CD14-positive monocyte (primary cell): ENCODE data around the gene DOCK1. TPM values are rescaled to one million over a fixed set of nuclear protein-coding genes. Genes with fewer than 3 reads are reported as not detected.
"Not testable (repeated sequence)": the region's sequence is repeated elsewhere in the genome, so short reads cannot be mapped to it uniquely, and the experiment has no call there.

Experiments
- DNase-seq, 3 donors: peaks; one replicate each; pipeline ENCODE4 v3.0.0-alpha.2; 2011 to 2022
- H2AFZ ChIP-seq: 2 replicates; pipeline ENCODE4 v1.6.0; 2012; ENCODE audit warnings: mild to moderate bottlenecking, low read depth, low read length, inconsistent platforms; ENCODE audit not compliant: insufficient read depth, poor library complexity, severe bottlenecking
- H3K27ac ChIP-seq, 2 donors: 1 replicate in 1 of 2; 2 replicates in 1 of 2; pipeline ENCODE4 v1.5.1; 2012 to 2013; ENCODE audit warnings: low read length in 2 of 2, control low read depth in 1 of 2, inconsistent platforms in 1 of 2, low read depth in 1 of 2, mild to moderate bottlenecking in 1 of 2
- H3K27me3 ChIP-seq, 2 donors: one replicate each; pipeline versions ENCODE4 v1.6.0 to v1.6.1; 2011 to 2013; ENCODE audit warnings: low read length in 2 of 2; ENCODE audit not compliant: control insufficient read depth in 2 of 2, insufficient read depth in 2 of 2
- H3K36me3 ChIP-seq, 2 donors: replicated peaks in 1 of 2; 1 replicate in 1 of 2; 2 replicates in 1 of 2; pipeline versions ENCODE4 v1.5.1 to v1.6.1; 2012 to 2013; ENCODE audit warnings: low read length in 2 of 2, control low read depth in 1 of 2, inconsistent platforms in 1 of 2, mild to moderate bottlenecking in 1 of 2; ENCODE audit not compliant: insufficient read depth in 2 of 2, control insufficient read depth in 1 of 2
- H3K4me1 ChIP-seq, 2 donors: 1 replicate in 1 of 2; 2 replicates in 1 of 2; pipeline versions ENCODE4 v1.5.1 to v1.6.1; 2012 to 2013; ENCODE audit warnings: low read length in 2 of 2, control low read depth in 1 of 2, inconsistent platforms in 1 of 2, mild to moderate bottlenecking in 1 of 2, moderate library complexity in 1 of 2; ENCODE audit not compliant: insufficient read depth in 2 of 2, control insufficient read depth in 1 of 2
- H3K4me2 ChIP-seq: replicated peaks from 2 replicates; pipeline ENCODE3; 2012; ENCODE audit warnings: low read length, moderate library complexity, mild to moderate bottlenecking; ENCODE audit not compliant: poor library complexity, severe bottlenecking; ENCODE audit errors: extremely low read depth
- H3K4me3 ChIP-seq, 3 experiments: fragments of 200-600 bp in 1 of 3; sonication (generic) in 1 of 3; replicated peaks in 1 of 3; 1 replicate in 2 of 3; 2 replicates in 1 of 3; pipeline ENCODE4 v1.5.1; 2011 to 2013; ENCODE audit warnings: low read length in 3 of 3, mild to moderate bottlenecking in 3 of 3, control low read depth in 2 of 3, low read depth in 2 of 3, inconsistent platforms in 1 of 3, moderate library complexity in 1 of 3
- H3K79me2 ChIP-seq: 2 replicates; pipeline ENCODE4 v1.6.0; 2012; ENCODE audit warnings: mild to moderate bottlenecking, control low read depth, inconsistent platforms, low read length, moderate library complexity; ENCODE audit not compliant: insufficient read depth
- H3K9ac ChIP-seq: 2 replicates; pipeline ENCODE4 v1.6.0; 2017; ENCODE audit warnings: low read length, mild to moderate bottlenecking; ENCODE audit not compliant: insufficient read depth, poor library complexity, severe bottlenecking
- H3K9me3 ChIP-seq, 2 donors: replicated peaks in 1 of 2; 1 replicate in 1 of 2; 2 replicates in 1 of 2; pipeline versions ENCODE4 v1.5.1 to v1.6.1; 2012 to 2013; ENCODE audit warnings: low read length in 2 of 2, control low read depth in 1 of 2; ENCODE audit not compliant: control insufficient read depth in 1 of 2, insufficient read depth in 1 of 2
- H4K20me1 ChIP-seq: 2 replicates; pipeline ENCODE4 v1.6.0; 2012; ENCODE audit warnings: mild to moderate bottlenecking, low read length, control low read depth, moderate library complexity; ENCODE audit not compliant: insufficient read depth
- H3K27ac Mint-ChIP-seq, 7 donors: one replicate each; pipeline ENCODE4 v1.8.0; 2020; ENCODE audit warnings: mild to moderate bottlenecking in 7 of 7, mixed read lengths in 7 of 7, moderate library complexity in 6 of 7, inconsistent platforms in 2 of 7
- H3K27me3 Mint-ChIP-seq, 3 donors: one replicate each; pipeline ENCODE4 v1.8.0; 2021 to 2022; ENCODE audit warnings: low read depth in 3 of 3, mild to moderate bottlenecking in 3 of 3, mixed read lengths in 3 of 3, moderate library complexity in 3 of 3, inconsistent platforms in 1 of 3
- H3K36me3 Mint-ChIP-seq, 2 donors: one replicate each; pipeline ENCODE4 v1.8.0; 2020; ENCODE audit warnings: mixed read lengths in 2 of 2, inconsistent platforms in 1 of 2, mild to moderate bottlenecking in 1 of 2
- H3K4me1 Mint-ChIP-seq: one replicate; pipeline ENCODE4 v1.8.0; 2020; ENCODE audit warnings: mild to moderate bottlenecking, mixed read lengths
- H3K4me3 Mint-ChIP-seq, 2 donors: one replicate each; pipeline ENCODE4 v1.8.0; 2020; ENCODE audit warnings: mild to moderate bottlenecking in 2 of 2, mixed read lengths in 2 of 2, moderate library complexity in 1 of 2
- H3K9me3 Mint-ChIP-seq, 7 donors: one replicate each; pipeline ENCODE4 v1.8.0; 2020 to 2022; ENCODE audit warnings: mixed read lengths in 7 of 7, mild to moderate bottlenecking in 6 of 7, moderate library complexity in 6 of 7, inconsistent platforms in 2 of 7
- CTCF ChIP-seq: fragments of 200-600 bp; IDR thresholded peaks from one replicate; pipeline ENCODE4 v1.8.0; 2022; ENCODE audit warnings: antibody characterized with exemption, mild to moderate bottlenecking
- WGBS: methylation state at CpG from one replicate; pipeline ENCODE4 v1.1.5; 2013; ENCODE audit warnings: missing lambda C conversion rate; ENCODE audit not compliant: insufficient coverage; 5-methylcytosine and 5-hydroxymethylcytosine counted together
- intact Hi-C, 2 donors: fragments of 100-400 bp; cut with micrococcal nuclease; formaldehyde crosslinking; loops; one replicate each; pipeline versions ENCODE4 v1.15.0 to v1.15.1; 2023
- polyA plus RNA-seq, 3 donors: library from polyadenylated mRNA; depleted of rRNA in 1 of 3; unstranded in 2 of 3; stranded (reverse) in 1 of 3; fragments of 300-500 nt in 2 of 3; fragments of >200 nt in 1 of 3; fragmentation: Illumina TruSeq in 2 of 3; gene quantifications; 1 replicate in 2 of 3; 2 replicates in 1 of 3; pipeline ENCODE4 v1.2.3, GENCODE V29; 2012 to 2021

The DOCK1 gene
- polyA plus RNA-seq, 3 donors: 0.31 to 0.35 TPM; not detected in 1

- Histone ChIP-seq H3K4me3 (no peak overlapping the region), H3K79me2 (no peaks in the 10 kb centered on the region), H4K20me1 (no peaks in the 10 kb centered on the region), H3K4me2 (no peak overlapping the region), H3K4me1 (no peaks in the 10 kb centered on the region), H3K9me3 (no peaks in the 10 kb centered on the region), H2AFZ (no peak overlapping the region), H3K27me3 (no peaks in the 10 kb centered on the region), H3K27ac (no peak overlapping the region), H3K9ac (no peak overlapping the region), H3K36me3 (no peaks in the 10 kb centered on the region)
- no peaks in the 10 kb centered on the region for H3K4me1 Mint-ChIP-seq
- no peak overlapping the region for H3K27ac Mint-ChIP-seq
- WGBS: 95% methylated on average over 11 of the region's 11 CpGs
- intact Hi-C loops: no loop called here
- peaks cover 0 to 5% (median 1%) of the 10 kb centered on the region in 7 donors for H3K9me3 Mint-ChIP-seq
- no peak for DNase-seq
- no peaks in the 10 kb centered on the region for H3K36me3 Mint-ChIP-seq
- H3K27me3 Mint-ChIP-seq: peaks cover 0 to 1% (median 0%) of the 10 kb centered on the region in 3 donors
- no peak overlapping the region for H3K4me3 Mint-ChIP-seq
- no peak for TF ChIP-seq CTCF
Observed at GRCh38 chr10:126913316-126913715, 8.1 kb downstream of the DOCK1 start.

- H3K79me2 ChIP-seq: no peaks in the 10 kb centered on the region
- H3K4me1 Mint-ChIP-seq: no peaks in the 10 kb centered on the region
Observed at GRCh38 chr10:126914561-126914960, 9.3 kb downstream of the DOCK1 start.

GRCh38 chr10:126916952-126917351 lies 11.7 kb downstream of the DOCK1 start:
- not testable (repeated sequence) for H3K27me3 Mint-ChIP-seq

More at GRCh38 chr10:126914561-126914960, 9.3 kb downstream of the DOCK1 start:
- no peaks in the 10 kb centered on the region for H3K9me3 ChIP-seq
- no peaks in the 10 kb centered on the region for H3K4me1 ChIP-seq
- no peak overlapping the region for H2AFZ ChIP-seq
- Mint-ChIP-seq H3K27me3 (peaks cover 0 to 2% (median 1%) of the 10 kb centered on the region in 3 donors), H3K27ac (no peak overlapping the region), H3K36me3 (no peaks in the 10 kb centered on the region), H3K9me3 (peaks cover 0 to 5% (median 1%) of the 10 kb centered on the region in 7 donors), H3K4me3 (no peak overlapping the region)
- H3K27ac ChIP-seq: no peak overlapping the region
- intact Hi-C loops: no loop called here
- TF ChIP-seq CTCF: no peak
- no peak for DNase-seq
- H3K27me3 ChIP-seq: no peaks in the 10 kb centered on the region
- H3K9ac ChIP-seq: no peak overlapping the region
- H3K4me3 ChIP-seq: no peak overlapping the region
- H3K36me3 ChIP-seq: no peaks in the 10 kb centered on the region
- no CpG with 5 or more reads among the region's 1 CpG for WGBS
- H3K4me2 ChIP-seq: no peak overlapping the region
- no peaks in the 10 kb centered on the region for H4K20me1 ChIP-seq

More at GRCh38 chr10:126916952-126917351, 11.7 kb downstream of the DOCK1 start:
- H3K4me3 ChIP-seq, H2AFZ ChIP-seq, H3K9ac ChIP-seq, H3K27me3 ChIP-seq, H3K4me2 ChIP-seq, H3K4me1 ChIP-seq, H3K4me1 Mint-ChIP-seq, H3K9me3 ChIP-seq, H3K36me3 Mint-ChIP-seq, H3K27ac ChIP-seq, H3K36me3 ChIP-seq, intact Hi-C loops, DNase-seq, H4K20me1 ChIP-seq, H3K27ac Mint-ChIP-seq, H3K79me2 ChIP-seq, H3K9me3 Mint-ChIP-seq, H3K4me3 Mint-ChIP-seq: not testable (repeated sequence)
- WGBS: 97% methylated on average over 5 of the region's 12 CpGs
